Hepatocyte (in vitro differentiated cells): ENCODE measurements around the gene HOXC11.

Experiments
- CTCF ChIP-seq: fragments of 200-600 bp; sonication (generic); IDR thresholded peaks from 2 replicates; pipeline ENCODE4 v1.5.1; 2016; ENCODE audit warnings: antibody characterized with exemption, mild to moderate bottlenecking; ENCODE audit not compliant: poor library complexity
- EZH2 ChIP-seq: fragments of 200-600 bp; sonication (generic); IDR thresholded peaks from 2 replicates; pipeline ENCODE4 v1.6.1; 2016; ENCODE audit warnings: antibody characterized with exemption, mild to moderate bottlenecking, borderline replicate concordance

DNA sequence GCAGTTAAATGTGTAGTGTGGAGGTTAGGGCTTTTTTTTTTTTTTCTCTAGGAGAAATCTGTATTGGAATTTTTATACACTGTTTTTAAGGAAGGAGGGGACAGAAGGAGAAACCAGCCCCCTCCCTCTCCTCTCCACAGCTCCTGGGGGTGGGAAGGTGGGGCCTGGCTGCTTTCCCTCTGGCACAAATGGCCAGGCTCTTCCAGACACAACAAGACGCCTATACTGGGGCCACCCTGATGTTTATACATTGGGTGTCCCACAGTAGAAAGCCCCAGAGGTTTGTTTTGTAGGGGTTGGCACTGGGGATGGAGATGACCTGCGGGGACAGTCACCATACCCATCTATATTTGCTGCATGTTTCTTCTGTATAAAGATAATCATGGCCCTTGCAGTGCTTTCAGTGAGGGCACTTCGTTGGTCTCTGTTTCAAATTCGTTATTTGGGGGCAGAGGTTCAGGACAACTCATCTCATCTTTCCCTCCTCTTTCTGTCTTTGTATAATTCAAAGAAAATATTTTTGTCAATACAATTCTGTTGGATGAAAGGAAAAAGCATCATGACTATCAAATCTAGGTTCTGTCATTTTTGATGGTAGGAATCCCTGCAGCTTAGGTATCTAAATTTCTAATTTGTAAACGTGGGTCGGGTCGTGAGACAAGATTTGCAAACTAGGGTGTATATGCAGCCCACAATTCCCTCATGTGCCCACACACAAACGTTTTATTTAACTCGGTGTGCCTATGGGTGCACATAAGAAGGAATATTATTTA lies 4.1 kb downstream of the HOXC11 start:
- TF ChIP-seq CTCF (no peak), EZH2 (no peak)
